Gastrocnemius medialis (tissue), 4 donors: ENCODE measurements around the gene AGTR1. TPM values are rescaled to one million over a fixed set of nuclear protein-coding genes. Genes with fewer than 3 reads are reported as not detected.

Source experiments
- ATAC-seq, 2 donors: fragments of 150-250 bp; one replicate each; pipeline ENCODE4 v1.9.1; 2016
- DNase-seq, 2 donors: peaks; one replicate each; pipeline ENCODE4 v3.0.0-alpha.2; 2019
- H3K27ac ChIP-seq, 4 donors: fragments of 200-600 bp; sonication (generic); 1 replicate in 1 of 4; 2 replicates in 3 of 4; pipeline ENCODE4 v1.5.1; 2016 to 2018; ENCODE audit warnings: mild to moderate bottlenecking in 2 of 4, moderate library complexity in 1 of 4
- H3K27me3 ChIP-seq, 3 donors: fragments of 200-600 bp; sonication (generic) in 2 of 3; 1 replicate in 1 of 3; 2 replicates in 2 of 3; pipeline versions ENCODE4 v1.5.1 to v1.6.0; 2016 to 2019; ENCODE audit warnings: mild to moderate bottlenecking in 1 of 3, moderate library complexity in 1 of 3
- H3K36me3 ChIP-seq, 2 donors: fragments of 200-600 bp; sonication (generic) in 1 of 2; one replicate each; pipeline ENCODE4 v1.5.1; 2017 to 2018
- H3K4me1 ChIP-seq, 2 donors: fragments of 200-600 bp; sonication (generic) in 1 of 2; one replicate each; pipeline ENCODE4 v1.5.1; 2016 to 2017; ENCODE audit warnings: mild to moderate bottlenecking in 2 of 2
- H3K4me3 ChIP-seq, 4 donors: fragments of 200-600 bp; sonication (generic) in 3 of 4; 1 replicate in 1 of 4; 2 replicates in 3 of 4; pipeline ENCODE4 v1.5.1; 2016 to 2019; ENCODE audit warnings: mild to moderate bottlenecking in 2 of 4
- H3K9me3 ChIP-seq, 3 donors: fragments of 200-600 bp; sonication (generic) in 2 of 3; 1 replicate in 1 of 3; 2 replicates in 2 of 3; pipeline ENCODE4 v1.5.1; 2016 to 2019
- POLR2A ChIP-seq, 2 donors: fragments of 450-650 bp; IDR thresholded peaks; one replicate each; pipeline ENCODE4 v1.6.1; 2017; ENCODE audit warnings: antibody characterized with exemption in 2 of 2, mild to moderate bottlenecking in 2 of 2, moderate library complexity in 2 of 2
- in situ Hi-C, 4 donors: fragments of 200-750 bp; cut with MboI; loops; one replicate each; pipeline versions ENCODE4 v1.15.0 to v1.8.0; 2017; ENCODE audit warnings: low sequenced_read_pairs in 4 of 4
- intact Hi-C: fragments of 100-400 bp; cut with DNase I; formaldehyde crosslinking; loops from one replicate; pipeline ENCODE4 v1.15.1; 2023; ENCODE audit warnings: low total_unique reads
- total RNA-seq, 4 donors: library from RNA; depleted of rRNA; stranded (reverse); fragments of >200 nt; gene quantifications; one replicate each; pipeline versions ENCODE4 v1.1.0 to v1.2.3, GENCODE V29; 2016
- TF ChIP-seq, protein P1 (sequence below), 5 experiments: fragments of 450-650 bp in 3 of 5; fragments of 200-600 bp in 2 of 5; sonication (generic) in 2 of 5; IDR thresholded peaks in 4 of 5; conservative IDR thresholded peaks in 1 of 5; 1 replicate in 4 of 5; 2 replicates in 1 of 5; pipeline ENCODE4 v1.5.1; 2016 to 2019; ENCODE audit warnings: antibody characterized with exemption in 5 of 5, mild to moderate bottlenecking in 3 of 5, moderate library complexity in 3 of 5

The AGTR1 gene
- 10 to 100 TPM; 12.7 to 32.1 (median 14.5) TPM for total RNA-seq

- H3K36me3 ChIP-seq = no peaks in the 10 kb centered on the region
- peak within 1 kb of the TSS; percentile 45 to 58 (median 48) for H3K4me3 ChIP-seq
- in situ Hi-C loops = no loop called here
- H3K27ac ChIP-seq = peak within 1 kb of the TSS; percentile 48 to 58 (median 52)
- peak; percentile 63 to 78 for DNase-seq
- H3K9me3 ChIP-seq = no peaks in the 10 kb centered on the region
- ATAC-seq = peak; percentile 81
- intact Hi-C loops = no loop called here
- TF ChIP-seq POLR2A (IDR thresholded peaks at IDR 0.05) = peak; percentile 52 to 73
- TF ChIP-seq, protein P1, sequence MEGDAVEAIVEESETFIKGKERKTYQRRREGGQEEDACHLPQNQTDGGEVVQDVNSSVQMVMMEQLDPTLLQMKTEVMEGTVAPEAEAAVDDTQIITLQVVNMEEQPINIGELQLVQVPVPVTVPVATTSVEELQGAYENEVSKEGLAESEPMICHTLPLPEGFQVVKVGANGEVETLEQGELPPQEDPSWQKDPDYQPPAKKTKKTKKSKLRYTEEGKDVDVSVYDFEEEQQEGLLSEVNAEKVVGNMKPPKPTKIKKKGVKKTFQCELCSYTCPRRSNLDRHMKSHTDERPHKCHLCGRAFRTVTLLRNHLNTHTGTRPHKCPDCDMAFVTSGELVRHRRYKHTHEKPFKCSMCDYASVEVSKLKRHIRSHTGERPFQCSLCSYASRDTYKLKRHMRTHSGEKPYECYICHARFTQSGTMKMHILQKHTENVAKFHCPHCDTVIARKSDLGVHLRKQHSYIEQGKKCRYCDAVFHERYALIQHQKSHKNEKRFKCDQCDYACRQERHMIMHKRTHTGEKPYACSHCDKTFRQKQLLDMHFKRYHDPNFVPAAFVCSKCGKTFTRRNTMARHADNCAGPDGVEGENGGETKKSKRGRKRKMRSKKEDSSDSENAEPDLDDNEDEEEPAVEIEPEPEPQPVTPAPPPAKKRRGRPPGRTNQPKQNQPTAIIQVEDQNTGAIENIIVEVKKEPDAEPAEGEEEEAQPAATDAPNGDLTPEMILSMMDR (IDR thresholded peaks at IDR 0.05 in 4 of 5, conservative IDR thresholded peaks at IDR 0.05 in 1 of 5) = no peak
- H3K4me1 ChIP-seq = no peaks in the 10 kb centered on the region
- peaks cover 0 to 6% (median 0%) of the 10 kb centered on the region in 3 donors for H3K27me3 ChIP-seq
Measured at GRCh38 chr3:148697306-148698189, at the start of gene AGTR1. Gene AGTR1 (plus strand): TSS chr3:148697903. CDS start chr3:148741036, 43,133 bp downstream.

- Histone ChIP-seq H3K27me3 (no peaks in the 10 kb centered on the region), H3K4me1 (peaks cover 0 to 1% of the 10 kb centered on the region in 2 donors), H3K9me3 (no peaks in the 10 kb centered on the region), H3K36me3 (no peaks in the 10 kb centered on the region), H3K27ac (peak overlapping the region in 1 of 4 donors; percentile 46), H3K4me3 (no peak overlapping the region)
- DNase-seq (no peak), ATAC-seq (no peak)
- in situ Hi-C loops (no loop called here), intact Hi-C loops (no loop called here)
- TF ChIP-seq POLR2A (IDR thresholded peaks at IDR 0.05) = no peak
- TF ChIP-seq, protein P1 (IDR thresholded peaks at IDR 0.05 in 4 of 5, conservative IDR thresholded peaks at IDR 0.05 in 1 of 5) = no peak
Measured at GRCh38 chr3:148648685-148649352, 48.9 kb upstream of the AGTR1 start.

- in situ Hi-C loops (no loop called here), intact Hi-C loops (no loop called here)
- no peak overlapping the region for H3K27ac ChIP-seq
- no peaks in the 10 kb centered on the region for H3K4me1 ChIP-seq
- ATAC-seq (no peak), DNase-seq (no peak)
- H3K27me3 ChIP-seq = no peaks in the 10 kb centered on the region
- no peaks in the 10 kb centered on the region for H3K36me3 ChIP-seq
- H3K9me3 ChIP-seq = no peaks in the 10 kb centered on the region
- TF ChIP-seq POLR2A (IDR thresholded peaks at IDR 0.05) = no peak
- TF ChIP-seq, protein P1 (IDR thresholded peaks at IDR 0.05 in 4 of 5, conservative IDR thresholded peaks at IDR 0.05 in 1 of 5) = no peak
- no peak overlapping the region for H3K4me3 ChIP-seq
Measured at GRCh38 chr3:148651549-148651948, 46.2 kb upstream of the AGTR1 start.

DNA sequence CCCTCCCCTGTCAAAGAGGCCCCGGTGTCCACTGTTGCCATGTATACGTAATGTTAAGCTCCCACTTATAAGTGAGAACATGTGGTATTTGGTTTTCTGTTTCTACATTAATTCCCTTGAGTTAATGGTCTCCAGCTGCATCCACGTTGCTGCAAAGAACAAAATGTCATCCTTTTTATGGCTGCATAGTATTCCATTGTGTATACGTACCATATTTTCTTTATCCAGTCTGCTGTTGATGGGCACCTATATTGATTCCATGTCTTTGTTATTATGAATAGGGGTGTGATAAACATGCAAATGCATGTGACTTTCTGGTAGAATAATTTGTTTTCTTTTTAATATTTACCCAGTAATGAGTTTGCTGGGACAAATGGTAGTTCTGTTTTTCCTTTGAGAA is 43.3 kb upstream of the AGTR1 start:
- in situ Hi-C loops (no loop called here), intact Hi-C loops (no loop called here)
- no peak overlapping the region for H3K4me3 ChIP-seq
- H3K36me3 ChIP-seq = no peaks in the 10 kb centered on the region
- no peaks in the 10 kb centered on the region for H3K9me3 ChIP-seq
- no peak for ATAC-seq
- H3K4me1 ChIP-seq = no peaks in the 10 kb centered on the region
- no peak for DNase-seq
- TF ChIP-seq, protein P1 (IDR thresholded peaks at IDR 0.05 in 4 of 5, conservative IDR thresholded peaks at IDR 0.05 in 1 of 5) = no peak
- no peak for TF ChIP-seq POLR2A (IDR thresholded peaks at IDR 0.05)
- no peaks in the 10 kb centered on the region for H3K27me3 ChIP-seq
- no peak overlapping the region for H3K27ac ChIP-seq
